ENCODE results near the gene MAPK10.

GRCh38 chr4:86346320-86346719, 13.5 kb downstream of the MAPK10 start:
- TF ChIP-seq POLR2A (IDR thresholded peaks at IDR 0.05) = no peak
- no peak for TF ChIP-seq CTCF (IDR thresholded peaks at IDR 0.05)
- no peak for TF ChIP-seq POLR2AphosphoS5 (IDR thresholded peaks at IDR 0.05)
